Cerebellar cortex (tissue), 1 donor: ENCODE measurements around the gene ABHD15.

Experiments used
- DNase-seq: peaks from one replicate; pipeline ENCODE4 v3.0.0-alpha.2; 2015; ENCODE audit warnings: low spot score

ABHD15 gene

DNA sequence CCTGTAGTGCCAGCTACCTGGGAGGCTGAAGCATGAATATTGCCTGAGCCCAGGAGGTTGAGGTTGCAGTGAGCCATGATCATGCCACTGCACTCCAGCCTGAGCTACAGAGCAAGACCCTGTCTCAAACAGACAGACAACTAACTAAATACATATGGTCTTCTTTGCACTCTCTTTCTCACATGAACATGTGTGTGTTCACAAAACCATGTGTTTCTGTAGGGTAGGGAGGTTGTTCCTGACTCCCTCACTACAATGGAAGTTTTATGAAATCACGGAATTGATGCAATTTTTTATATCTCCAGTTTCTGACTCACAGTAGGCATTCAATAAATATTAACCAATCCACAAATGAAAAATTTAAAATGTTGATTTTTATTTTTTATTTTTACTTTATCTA lies 48.5 kb downstream of the ABHD15 start:
- no peak for DNase-seq

DNA sequence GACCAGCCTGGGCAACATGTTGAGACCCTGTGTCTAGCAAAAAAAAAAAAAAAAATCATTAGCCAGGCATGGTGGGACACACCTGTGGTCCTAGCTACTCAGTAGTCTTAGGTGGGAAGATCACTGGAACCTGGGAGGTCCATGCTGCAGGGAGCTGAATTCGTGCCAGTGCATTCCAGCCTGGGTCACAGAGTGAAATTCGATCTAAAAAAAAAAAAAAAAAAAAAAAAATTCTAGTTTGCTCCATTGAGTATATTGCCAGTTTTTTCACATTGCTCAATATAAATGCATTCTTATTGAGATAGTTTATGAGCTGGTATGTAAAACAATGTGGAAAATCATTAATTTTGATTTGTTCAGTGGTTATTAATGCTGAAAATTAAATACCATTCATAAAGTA lies 52.0 kb downstream of the ABHD15 start:
- DNase-seq: no peak

DNA sequence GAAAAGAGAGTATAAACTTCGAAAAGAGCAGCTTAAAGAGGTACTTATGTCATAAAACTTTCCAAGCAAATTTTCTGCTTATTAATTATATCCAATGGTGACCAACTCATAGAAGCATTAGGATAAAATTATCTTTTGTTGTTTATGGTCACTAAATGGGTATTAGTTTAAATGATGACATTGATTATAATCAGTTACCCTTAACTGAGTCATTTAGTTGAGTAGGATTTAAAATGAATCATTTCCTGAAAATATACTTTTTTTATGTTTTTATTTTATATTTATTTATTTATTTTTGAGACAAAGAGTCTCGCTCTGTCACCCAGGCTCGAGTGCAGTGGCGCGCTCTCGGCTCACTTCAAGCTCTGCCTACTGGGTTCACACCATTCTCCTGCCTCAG lies 55.9 kb downstream of the ABHD15 start:
- DNase-seq: no peak
